ENCODE measurements around the gene RPS17. TPM values are rescaled to one million over a fixed set of nuclear protein-coding genes. Genes with fewer than 3 reads are reported as not detected.
A peak's percentile ranks its signal among the peaks of the same experiment; 100 is the strongest.
"Not testable (repeated sequence)": the region's sequence is repeated elsewhere in the genome, so short reads cannot be mapped to it uniquely, and the experiment has no call there.

The RPS17 gene
- polyA plus RNA-seq, 1 donor (not counting 4 experiments of a cell fraction or from before 2014, with no cell fraction given): 4,320 TPM

- H3K27me3 ChIP-seq (ENCODE audit: control insufficient read depth, extremely low read depth, insufficient read depth, low read length); H3K79me2 ChIP-seq (ENCODE audit: control insufficient read depth, insufficient read depth, low read length); H3K9me1 ChIP-seq (ENCODE audit: control insufficient read depth, extremely low read depth, insufficient read depth, low read length); H2AFZ ChIP-seq (ENCODE audit: control insufficient read depth, low read length); H3K9me3 ChIP-seq (ENCODE audit: control insufficient read depth, low read depth, low read length); H3K4me1 ChIP-seq (ENCODE audit: control insufficient read depth, extremely low read depth, insufficient read depth, low read length); H3K4me3 ChIP-seq (ENCODE audit: control insufficient read depth in 2 of 3, extremely low read depth in 1 of 3, insufficient read depth in 2 of 3, low read depth in 1 of 3, low read length in 3 of 3); DNase-seq (ENCODE audit: low read depth, low spot score); H3K9ac ChIP-seq (ENCODE audit: control insufficient read depth, extremely low read depth, insufficient read depth, low read length); H4K20me1 ChIP-seq (ENCODE audit: control insufficient read depth, extremely low read depth, insufficient read depth, low read length); FAIRE-seq; H3K4me2 ChIP-seq (ENCODE audit: control insufficient read depth, extremely low read depth, insufficient read depth, low read depth, low read length); H3K27ac ChIP-seq (ENCODE audit: control insufficient read depth, insufficient read depth, low read length); H3K36me3 ChIP-seq (ENCODE audit: control insufficient read depth in 2 of 2, extremely low read depth in 1 of 2, insufficient read depth in 2 of 2, low read length in 2 of 2); dilution Hi-C loops (cut with MboI; ENCODE audit: extremely low pct_ligation_motif_present, low sequenced_read_pairs): not testable (repeated sequence)
Observed at GRCh38 chr15:82497978-82498377, 42.3 kb downstream of the RPS17 start.

DNA sequence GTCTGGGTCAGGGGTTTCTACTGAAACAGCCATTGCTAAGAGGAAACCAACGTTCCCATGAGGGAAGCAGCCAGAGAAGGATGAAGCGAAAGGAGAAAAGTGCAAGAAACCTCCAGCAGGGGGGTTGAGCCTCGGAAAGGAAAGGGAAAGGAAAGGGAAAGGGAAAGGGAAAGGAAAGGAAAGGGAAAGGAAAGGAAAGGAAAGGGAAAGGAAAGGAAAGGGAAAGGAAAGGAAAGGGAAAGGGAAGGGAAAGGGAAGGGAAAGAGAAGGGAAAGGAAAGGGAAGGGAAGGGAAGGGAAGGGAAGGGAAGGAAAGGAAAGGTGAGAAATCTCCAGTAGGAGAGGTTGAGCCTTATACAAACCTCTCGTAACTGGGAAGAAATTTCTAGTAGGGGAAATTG lies 52.0 kb downstream of the RPS17 start:
- H3K36me3 ChIP-seq (ENCODE audit: control insufficient read depth in 2 of 2, extremely low read depth in 1 of 2, insufficient read depth in 2 of 2, low read length in 2 of 2); H2AFZ ChIP-seq (ENCODE audit: control insufficient read depth, low read length); H3K9me3 ChIP-seq (ENCODE audit: control insufficient read depth, low read depth, low read length); H3K9me1 ChIP-seq (ENCODE audit: control insufficient read depth, extremely low read depth, insufficient read depth, low read length); DNase-seq (ENCODE audit: low read depth, low spot score); H3K4me3 ChIP-seq (ENCODE audit: control insufficient read depth in 2 of 3, extremely low read depth in 1 of 3, insufficient read depth in 2 of 3, low read depth in 1 of 3, low read length in 3 of 3); H3K9ac ChIP-seq (ENCODE audit: control insufficient read depth, extremely low read depth, insufficient read depth, low read length); H4K20me1 ChIP-seq (ENCODE audit: control insufficient read depth, extremely low read depth, insufficient read depth, low read length); H3K4me2 ChIP-seq (ENCODE audit: control insufficient read depth, extremely low read depth, insufficient read depth, low read depth, low read length); H3K79me2 ChIP-seq (ENCODE audit: control insufficient read depth, insufficient read depth, low read length); dilution Hi-C loops (cut with MboI; ENCODE audit: extremely low pct_ligation_motif_present, low sequenced_read_pairs); H3K4me1 ChIP-seq (ENCODE audit: control insufficient read depth, extremely low read depth, insufficient read depth, low read length); FAIRE-seq; H3K27ac ChIP-seq (ENCODE audit: control insufficient read depth, insufficient read depth, low read length); H3K27me3 ChIP-seq (ENCODE audit: control insufficient read depth, extremely low read depth, insufficient read depth, low read length): not testable (repeated sequence)
- TF ChIP-seq, protein P1, sequence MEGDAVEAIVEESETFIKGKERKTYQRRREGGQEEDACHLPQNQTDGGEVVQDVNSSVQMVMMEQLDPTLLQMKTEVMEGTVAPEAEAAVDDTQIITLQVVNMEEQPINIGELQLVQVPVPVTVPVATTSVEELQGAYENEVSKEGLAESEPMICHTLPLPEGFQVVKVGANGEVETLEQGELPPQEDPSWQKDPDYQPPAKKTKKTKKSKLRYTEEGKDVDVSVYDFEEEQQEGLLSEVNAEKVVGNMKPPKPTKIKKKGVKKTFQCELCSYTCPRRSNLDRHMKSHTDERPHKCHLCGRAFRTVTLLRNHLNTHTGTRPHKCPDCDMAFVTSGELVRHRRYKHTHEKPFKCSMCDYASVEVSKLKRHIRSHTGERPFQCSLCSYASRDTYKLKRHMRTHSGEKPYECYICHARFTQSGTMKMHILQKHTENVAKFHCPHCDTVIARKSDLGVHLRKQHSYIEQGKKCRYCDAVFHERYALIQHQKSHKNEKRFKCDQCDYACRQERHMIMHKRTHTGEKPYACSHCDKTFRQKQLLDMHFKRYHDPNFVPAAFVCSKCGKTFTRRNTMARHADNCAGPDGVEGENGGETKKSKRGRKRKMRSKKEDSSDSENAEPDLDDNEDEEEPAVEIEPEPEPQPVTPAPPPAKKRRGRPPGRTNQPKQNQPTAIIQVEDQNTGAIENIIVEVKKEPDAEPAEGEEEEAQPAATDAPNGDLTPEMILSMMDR (optimal IDR thresholded peaks at IDR 0.05 in 1 of 3, IDR thresholded peaks at IDR 0.05 in 1 of 3, conservative IDR thresholded peaks at IDR 0.05 in 1 of 3; ENCODE audit: extremely low read depth in 1 of 3, insufficient read depth in 2 of 3, low read length in 3 of 3): peak in 1 of 3 experiments; percentile 21

DNA sequence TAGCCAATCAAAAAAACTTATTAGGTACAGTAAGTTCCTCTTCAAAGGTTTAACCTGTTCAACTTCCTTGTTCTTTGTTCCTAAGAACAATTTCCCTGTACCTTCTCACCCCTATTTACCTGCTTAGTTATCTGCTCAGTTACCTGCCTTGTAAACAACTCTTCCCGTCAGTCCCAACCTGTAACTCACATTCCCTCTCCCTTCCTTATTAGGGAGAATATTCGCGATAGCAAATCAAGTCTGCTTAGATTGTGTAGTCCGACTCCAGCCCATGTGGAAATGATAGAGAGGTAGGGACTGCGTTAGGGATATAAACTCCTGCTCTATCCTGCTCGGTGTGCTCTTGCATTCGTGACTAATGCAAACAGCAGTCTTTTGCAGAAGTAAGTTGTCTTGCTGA lies 53.2 kb downstream of the RPS17 start:
- H3K36me3 ChIP-seq (ENCODE audit: control insufficient read depth in 2 of 2, extremely low read depth in 1 of 2, insufficient read depth in 2 of 2, low read length in 2 of 2); H3K9ac ChIP-seq (ENCODE audit: control insufficient read depth, extremely low read depth, insufficient read depth, low read length); H3K27me3 ChIP-seq (ENCODE audit: control insufficient read depth, extremely low read depth, insufficient read depth, low read length); H3K9me1 ChIP-seq (ENCODE audit: control insufficient read depth, extremely low read depth, insufficient read depth, low read length); H4K20me1 ChIP-seq (ENCODE audit: control insufficient read depth, extremely low read depth, insufficient read depth, low read length); dilution Hi-C loops (cut with MboI; ENCODE audit: extremely low pct_ligation_motif_present, low sequenced_read_pairs); FAIRE-seq; H3K4me1 ChIP-seq (ENCODE audit: control insufficient read depth, extremely low read depth, insufficient read depth, low read length); DNase-seq (ENCODE audit: low read depth, low spot score); H3K4me2 ChIP-seq (ENCODE audit: control insufficient read depth, extremely low read depth, insufficient read depth, low read depth, low read length); H3K9me3 ChIP-seq (ENCODE audit: control insufficient read depth, low read depth, low read length); H2AFZ ChIP-seq (ENCODE audit: control insufficient read depth, low read length); H3K4me3 ChIP-seq (ENCODE audit: control insufficient read depth in 2 of 3, extremely low read depth in 1 of 3, insufficient read depth in 2 of 3, low read depth in 1 of 3, low read length in 3 of 3); H3K27ac ChIP-seq (ENCODE audit: control insufficient read depth, insufficient read depth, low read length); H3K79me2 ChIP-seq (ENCODE audit: control insufficient read depth, insufficient read depth, low read length): not testable (repeated sequence)

Other genes with a start within 250 kb of the RPS17 start
- 0.36 to 1.6 TPM (median 1.3 TPM) in 3 replicates for gene GOLGA6L10, start 191.0 kb downstream of the RPS17 start, polyA plus RNA-seq
- gene GOLGA6L9, start 110.6 kb downstream of the RPS17 start, polyA plus RNA-seq: 1.2 to 3.1 TPM (median 2.5 TPM) in 3 replicates
- gene CPEB1, start 106.9 kb upstream of the RPS17 start, polyA plus RNA-seq: 0.09 to 0.18 TPM (median 0.16 TPM) in 3 replicates
- gene AP3B2, start 169.4 kb upstream of the RPS17 start, polyA plus RNA-seq: 0.25 to 0.41 TPM (median 0.31 TPM) in 3 replicates